ENCODE results near the gene GALK1.

GRCh38 chr17:75722542-75723095 is 42.4 kb downstream of the GALK1 start:
- TF ChIP-seq CTCF (conservative IDR thresholded peaks at IDR 0.05 in 1 of 2, IDR thresholded peaks at IDR 0.05 in 1 of 2; ENCODE audit: low read depth in 1 of 2, low read length in 2 of 2) (no peak), EZH2 (IDR thresholded peaks at IDR 0.05; ENCODE audit: low read length, missing control alignments) (no peak)
